ENCODE data around the gene IGFBP7. TPM values are rescaled to one million over a fixed set of nuclear protein-coding genes. Genes with fewer than 3 reads are reported as not detected.
A peak's percentile ranks its signal among the peaks of the same experiment; 100 is the strongest.

The IGFBP7 gene
- total RNA-seq, 4 donors from 2014 or later, result 225 to 1,715 (median 711) TPM

GRCh38 chr4:57124145-57124544 is 14.0 kb upstream of the IGFBP7 start:
- Histone ChIP-seq H3K36me3 (no peaks in the 10 kb centered on the region), H3K4me3 (no peak overlapping the region), H3K9me3 (no peaks in the 10 kb centered on the region), H3K27me3 (no peaks in the 10 kb centered on the region), H3K4me1 (no peaks in the 10 kb centered on the region), H3K27ac (no peak overlapping the region)
- DNase-seq, result no peak
- intact Hi-C loops (cut with DNase I; ENCODE audit: low total_unique reads), result no loop called here
- no peak for TF ChIP-seq POLR2A (IDR thresholded peaks at IDR 0.05)
- TF ChIP-seq CTCF (IDR thresholded peaks at IDR 0.05), result no peak

- Histone ChIP-seq H3K36me3 (no peaks in the 10 kb centered on the region), H3K27me3 (no peaks in the 10 kb centered on the region), H3K4me1 (no peaks in the 10 kb centered on the region), H3K9me3 (no peaks in the 10 kb centered on the region), H3K4me3 (no peak overlapping the region), H3K27ac (no peak overlapping the region)
- intact Hi-C loops (cut with DNase I; ENCODE audit: low total_unique reads), result no loop called here
- DNase-seq, result no peak
- TF ChIP-seq POLR2A (IDR thresholded peaks at IDR 0.05) (no peak), CTCF (IDR thresholded peaks at IDR 0.05) (no peak)
Observed at GRCh38 chr4:57122959-57123358, 12.8 kb upstream of the IGFBP7 start.

- H3K4me3 ChIP-seq, result peak overlapping the region; percentile 3 to 10
- H3K9me3 ChIP-seq, result no peaks in the 10 kb centered on the region
- TF ChIP-seq POLR2A (IDR thresholded peaks at IDR 0.05) (no peak), CTCF (IDR thresholded peaks at IDR 0.05) (no peak)
- H3K36me3 ChIP-seq, result no peaks in the 10 kb centered on the region
- intact Hi-C loops (cut with DNase I; ENCODE audit: low total_unique reads), result loop anchor here (10.0 kb wide), 1 partner anchor 84 kb away; no protein-coding TSS in a partner anchor
- no peaks in the 10 kb centered on the region for H3K4me1 ChIP-seq
- peak; percentile 65 to 79 for DNase-seq
- H3K27me3 ChIP-seq, result no peaks in the 10 kb centered on the region
- H3K27ac ChIP-seq, result peak overlapping the region; percentile 85 to 91
Observed at GRCh38 chr4:57119054-57119651, 9.0 kb upstream of the IGFBP7 start.

GRCh38 chr4:57117491-57117890 is 7.3 kb upstream of the IGFBP7 start:
- no peak for TF ChIP-seq CTCF (IDR thresholded peaks at IDR 0.05)
- TF ChIP-seq POLR2A (IDR thresholded peaks at IDR 0.05), result no peak
- H3K9me3 ChIP-seq, result no peaks in the 10 kb centered on the region
- H3K4me1 ChIP-seq, result no peaks in the 10 kb centered on the region
- intact Hi-C loops (cut with DNase I; ENCODE audit: low total_unique reads), result loop anchor here (10.0 kb wide), 1 partner anchor 83 kb away; no protein-coding TSS in a partner anchor
- H3K27ac ChIP-seq, result peak overlapping the region; percentile 85 to 91
- no peaks in the 10 kb centered on the region for H3K36me3 ChIP-seq
- no peaks in the 10 kb centered on the region for H3K27me3 ChIP-seq
- DNase-seq, result no peak
- H3K4me3 ChIP-seq, result no peak overlapping the region

GRCh38 chr4:57116245-57116644 is 6.1 kb upstream of the IGFBP7 start:
- H3K27me3 ChIP-seq, result no peaks in the 10 kb centered on the region

More at GRCh38 chr4:57116245-57116644, 6.1 kb upstream of the IGFBP7 start:
- no peaks in the 10 kb centered on the region for H3K36me3 ChIP-seq
- intact Hi-C loops (cut with DNase I; ENCODE audit: low total_unique reads), result loop anchor here (10.0 kb wide), 1 partner anchor 81 kb away; no protein-coding TSS in a partner anchor
- H3K4me3 ChIP-seq, result no peak overlapping the region
- H3K27ac ChIP-seq, result no peak overlapping the region
- TF ChIP-seq CTCF (IDR thresholded peaks at IDR 0.05), result no peak
- no peak for TF ChIP-seq POLR2A (IDR thresholded peaks at IDR 0.05)
- no peaks in the 10 kb centered on the region for H3K4me1 ChIP-seq
- no peaks in the 10 kb centered on the region for H3K9me3 ChIP-seq
- no peak for DNase-seq

Measured in uterus (tissue), 4 donors.